DMS79 (cell line): ENCODE measurements around the gene STK17A.
A peak's percentile ranks its signal among the peaks of the same experiment; 100 is the strongest.

ENCODE experiments used
- DNase-seq: peaks from one replicate; lab custom pipeline; 2025; lab: John Stamatoyannopoulos, UW

STK17A gene

DNA sequence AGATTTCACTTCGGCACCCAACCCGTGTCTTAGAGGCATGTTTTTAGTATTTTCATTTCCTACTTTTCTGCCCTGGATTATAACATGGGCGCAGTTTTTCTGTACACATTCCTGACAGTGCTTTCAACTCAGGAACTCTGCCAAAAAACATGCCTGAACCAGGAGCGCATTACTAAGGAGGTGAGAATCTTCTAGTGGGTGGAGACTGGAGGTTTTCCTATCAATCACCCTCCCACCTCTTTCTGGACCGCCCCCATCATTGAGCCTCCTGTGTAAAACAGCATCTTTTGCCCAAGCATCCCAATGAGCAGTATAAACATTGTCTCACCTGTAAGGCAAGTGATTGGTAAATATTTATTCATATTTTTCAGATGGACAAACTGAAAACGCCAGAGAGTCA is 53.2 kb downstream of the STK17A start:
- no peak for DNase-seq

DNA sequence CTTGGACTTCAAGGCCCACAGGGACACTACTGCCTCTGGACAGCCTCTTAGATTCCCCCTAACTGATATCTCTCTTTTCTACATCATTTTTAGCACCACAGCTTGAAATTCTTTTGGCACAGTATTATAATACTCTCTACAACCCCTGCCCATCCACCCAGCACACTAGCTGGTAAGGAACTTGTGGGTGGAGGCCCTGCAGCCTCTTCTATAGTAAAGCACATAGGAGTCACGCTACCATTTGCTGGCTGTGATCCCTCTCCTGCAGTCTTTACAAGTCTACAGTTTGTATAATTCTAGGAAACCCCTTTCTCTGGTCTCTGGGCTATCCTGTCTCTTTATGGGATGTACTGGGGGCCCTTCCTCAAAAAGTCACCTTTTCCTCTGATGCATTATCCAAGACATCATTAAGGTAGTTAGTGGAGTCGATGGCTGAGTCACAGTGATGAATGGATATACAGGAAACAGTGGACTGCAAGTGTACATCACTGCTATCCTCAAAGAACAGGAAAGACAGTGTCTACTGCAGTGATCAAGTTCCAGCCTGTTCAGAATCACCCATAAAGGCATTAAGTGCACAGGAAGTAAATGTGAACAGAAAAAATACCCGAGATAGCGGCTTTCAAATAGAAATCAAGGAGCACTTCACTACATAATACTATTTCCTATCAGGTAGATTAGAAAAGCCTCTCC is 54.4 kb downstream of the STK17A start:
- DNase-seq: no peak

DNA sequence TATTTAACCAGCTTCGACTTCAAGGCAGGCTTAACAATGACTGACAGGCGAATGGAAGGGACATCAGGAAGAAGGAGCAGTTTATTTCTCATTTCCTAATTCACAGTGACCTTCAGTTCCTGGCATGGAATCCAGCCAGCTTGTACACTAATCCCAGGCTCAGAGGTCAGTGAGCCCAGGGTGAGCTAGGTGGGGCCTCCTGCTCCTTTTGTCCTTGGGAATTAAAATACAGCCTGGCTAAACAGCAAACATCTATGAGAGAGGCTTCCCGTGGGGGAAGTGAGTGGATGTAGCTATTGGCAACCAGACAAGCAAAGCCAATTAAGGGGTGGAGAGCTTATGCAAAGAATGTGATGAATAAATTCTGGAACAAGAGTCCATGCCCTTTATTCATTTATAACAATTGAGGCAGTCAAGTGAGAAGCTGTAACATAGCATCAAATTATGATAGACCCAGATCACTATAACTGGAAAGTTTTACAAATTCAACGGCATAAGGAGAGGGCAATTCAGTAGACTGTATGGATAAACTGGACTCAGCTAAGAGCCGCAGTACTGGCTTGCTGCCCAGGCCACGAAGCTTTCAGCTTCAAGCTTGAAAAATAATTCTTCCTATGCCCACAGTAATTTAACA is 57.1 kb downstream of the STK17A start:
- peak; percentile 99 for DNase-seq

DNA sequence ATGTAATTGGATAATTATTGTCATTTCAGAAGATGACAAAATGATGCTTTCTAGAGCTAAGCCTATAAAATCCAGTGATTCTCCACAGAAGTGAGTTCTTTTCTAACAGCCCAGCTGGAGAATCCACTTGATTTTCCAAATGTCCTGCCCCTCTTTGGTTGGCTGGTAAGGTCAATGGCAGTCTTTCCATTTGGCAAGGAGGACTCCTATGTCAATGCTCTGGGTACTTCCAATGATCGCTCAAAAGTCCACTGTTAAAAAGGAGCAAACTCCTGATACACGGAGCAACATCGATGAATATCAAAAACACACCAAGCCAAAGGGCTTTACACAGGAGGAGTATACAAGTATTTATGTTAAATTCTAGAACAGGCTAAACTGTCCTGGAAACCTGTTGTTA is 57.8 kb downstream of the STK17A start:
- DNase-seq: no peak

DNA sequence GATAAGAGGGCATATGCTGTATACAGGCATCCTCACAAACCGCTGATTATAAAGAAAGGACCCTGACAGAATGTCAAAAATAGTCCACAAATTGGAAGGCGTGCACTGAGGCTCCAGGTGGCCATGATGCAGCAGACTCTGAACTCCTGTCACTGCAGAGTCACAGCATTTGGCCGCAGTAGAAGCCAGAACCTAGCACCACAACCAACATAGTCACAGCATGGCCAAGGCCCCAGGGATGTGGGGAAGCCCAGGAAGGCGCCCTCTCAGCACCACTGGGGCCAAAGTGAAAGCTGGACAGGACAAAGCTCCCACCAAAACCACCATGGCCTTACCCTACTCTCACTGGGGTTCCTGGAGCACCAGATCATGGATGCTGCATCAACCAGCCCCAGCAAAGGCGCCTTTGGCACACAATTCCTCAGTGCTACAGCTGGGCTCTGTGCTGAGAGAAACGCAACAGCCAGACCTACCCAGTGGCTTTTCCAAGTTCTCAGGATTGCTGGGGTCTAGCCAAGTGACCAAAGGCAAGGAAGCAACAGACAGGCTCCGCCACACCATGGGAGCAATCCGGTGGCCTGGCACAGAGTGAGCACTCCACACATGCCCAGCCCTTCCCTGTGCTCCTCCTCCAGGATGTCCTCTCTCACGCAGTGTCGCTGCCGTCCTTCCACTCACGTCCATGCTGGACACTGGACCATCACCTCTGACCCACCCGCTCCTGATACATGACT is 60.2 kb downstream of the STK17A start:
- DNase-seq: no peak

DNA sequence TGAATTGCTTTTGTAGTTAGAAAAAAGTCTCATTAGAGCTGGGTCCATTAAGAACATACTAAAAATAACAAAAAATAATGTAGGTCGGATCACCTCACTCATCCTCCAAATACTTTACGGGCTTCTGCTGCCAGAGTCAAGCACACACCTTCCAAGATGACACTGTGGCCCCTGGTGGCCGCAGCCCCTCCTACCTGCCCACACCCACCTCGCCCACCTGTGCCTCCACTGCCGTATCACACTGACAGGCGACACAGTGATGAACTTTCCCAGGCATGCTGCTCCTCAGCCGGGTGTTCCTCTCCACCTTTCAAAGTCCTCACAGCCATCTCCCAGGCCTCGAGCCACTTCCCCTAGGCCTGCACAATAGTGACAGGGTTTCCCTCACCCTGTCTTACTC is 60.9 kb downstream of the STK17A start:
- no peak for DNase-seq

DNA sequence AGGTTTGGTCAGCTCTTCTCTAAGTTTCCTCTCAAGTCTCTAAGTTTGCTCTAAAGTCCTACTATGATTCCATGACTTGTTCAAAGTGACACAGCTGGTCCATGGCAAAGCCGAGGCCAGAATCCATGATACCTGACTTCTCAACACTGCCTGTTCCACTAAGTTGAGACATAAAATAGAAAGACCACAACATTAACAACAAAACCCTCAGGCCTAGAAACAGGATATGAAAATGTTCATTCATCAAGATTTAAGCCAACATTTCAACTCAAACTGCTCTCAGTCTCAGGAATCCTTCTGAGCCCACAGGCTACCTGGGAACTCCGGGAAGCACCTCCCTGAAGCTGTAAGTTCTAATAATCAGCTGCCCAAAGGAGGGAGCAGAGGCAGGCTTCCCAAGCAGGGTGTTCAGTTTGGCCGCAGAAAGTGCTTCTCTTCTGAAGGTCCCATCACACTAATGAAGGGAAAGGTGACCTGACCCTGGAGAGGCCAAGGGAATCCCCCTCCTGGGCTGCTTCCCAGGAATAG is 62.9 kb downstream of the STK17A start:
- DNase-seq: no peak

DNA sequence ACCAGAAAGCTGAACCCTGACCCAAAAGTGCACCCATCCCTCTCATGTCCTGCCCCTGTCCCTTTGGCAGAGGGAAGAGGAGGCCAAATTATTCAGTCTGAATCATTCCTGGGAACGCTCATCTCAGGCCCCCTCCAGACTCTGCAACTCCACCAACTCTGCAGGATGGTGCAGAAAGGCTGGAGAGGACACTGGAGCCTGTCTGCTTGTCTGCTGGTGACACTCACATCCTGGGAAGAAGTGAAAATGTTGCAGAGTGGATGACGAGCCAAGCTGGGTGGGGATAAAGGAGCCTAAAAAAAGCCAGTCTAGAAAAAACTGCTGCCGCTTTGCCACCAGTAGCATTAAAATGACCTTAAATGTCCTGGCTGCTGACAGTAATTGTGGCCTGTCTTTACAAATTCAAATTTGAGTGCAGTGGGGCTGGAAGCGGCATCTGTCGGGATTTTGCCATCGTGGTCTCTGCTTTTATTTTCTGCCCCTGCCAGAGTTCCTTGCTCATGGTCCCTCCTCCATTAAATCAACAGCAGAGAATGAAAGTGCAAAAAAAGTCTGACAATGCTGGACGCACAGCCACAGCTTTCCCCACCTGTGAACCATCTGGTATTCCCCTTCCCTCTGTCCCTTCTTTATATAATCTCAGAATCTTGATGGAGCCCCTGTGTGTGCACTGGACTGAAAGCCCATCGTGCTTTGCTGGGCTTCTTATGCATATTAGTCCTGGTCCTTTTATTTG is 63.9 kb downstream of the STK17A start:
- DNase-seq: no peak

DNA sequence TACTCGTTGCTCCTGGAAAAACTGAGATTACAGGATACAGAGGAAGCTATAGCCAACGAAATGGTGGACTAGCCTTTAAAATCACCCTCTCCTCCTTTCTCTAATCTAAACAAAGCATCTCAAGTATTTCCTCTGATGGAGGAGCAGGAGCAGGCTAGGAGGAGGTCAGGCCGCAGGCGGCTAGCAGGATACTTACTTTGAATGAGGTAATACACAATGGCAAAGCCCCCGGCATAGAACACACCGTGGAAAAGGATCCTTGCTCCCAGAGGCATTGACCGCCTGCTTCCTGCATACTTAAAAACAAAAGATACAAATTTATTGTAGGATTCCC is 64.4 kb downstream of the STK17A start:
- peak; percentile 32 for DNase-seq

DNA sequence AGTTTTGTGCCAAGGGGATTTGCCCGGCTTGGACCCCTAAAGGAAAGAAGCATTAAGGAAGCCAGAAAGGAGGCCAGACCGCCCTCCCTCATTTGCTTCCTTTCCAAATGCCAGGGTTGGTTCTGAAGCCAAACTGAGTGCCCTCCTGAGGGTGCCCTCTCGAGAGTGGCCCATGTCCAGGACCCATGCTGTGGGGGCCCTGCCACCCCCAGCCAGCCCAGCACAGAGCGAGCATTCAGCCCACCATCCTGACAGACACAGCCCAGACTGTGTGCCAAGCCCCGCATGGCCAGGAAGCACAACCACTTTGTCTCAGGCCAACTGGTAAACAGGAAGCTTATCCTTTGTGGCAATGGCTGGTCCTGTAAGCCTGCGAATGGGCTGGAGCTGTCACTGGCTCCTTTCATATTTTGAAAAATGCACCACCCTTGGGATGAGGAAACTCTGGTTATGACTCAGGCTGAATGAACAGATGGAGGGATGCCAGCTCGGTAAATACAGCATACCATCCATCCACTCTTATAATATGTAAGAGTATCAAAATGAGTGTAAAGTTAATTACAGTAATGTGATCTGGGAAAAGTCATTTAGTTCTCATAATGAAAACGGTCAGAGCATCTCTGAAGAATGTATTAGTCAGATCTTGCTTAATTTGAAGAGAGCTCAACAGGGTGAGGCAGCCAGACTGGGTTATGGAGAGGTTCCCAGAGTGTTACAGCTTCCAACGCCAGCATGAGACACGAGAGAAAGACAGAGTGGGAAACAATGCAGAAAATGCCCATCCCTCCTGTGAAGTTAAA is 65.0 kb downstream of the STK17A start:
- DNase-seq: peak; percentile 94

DNA sequence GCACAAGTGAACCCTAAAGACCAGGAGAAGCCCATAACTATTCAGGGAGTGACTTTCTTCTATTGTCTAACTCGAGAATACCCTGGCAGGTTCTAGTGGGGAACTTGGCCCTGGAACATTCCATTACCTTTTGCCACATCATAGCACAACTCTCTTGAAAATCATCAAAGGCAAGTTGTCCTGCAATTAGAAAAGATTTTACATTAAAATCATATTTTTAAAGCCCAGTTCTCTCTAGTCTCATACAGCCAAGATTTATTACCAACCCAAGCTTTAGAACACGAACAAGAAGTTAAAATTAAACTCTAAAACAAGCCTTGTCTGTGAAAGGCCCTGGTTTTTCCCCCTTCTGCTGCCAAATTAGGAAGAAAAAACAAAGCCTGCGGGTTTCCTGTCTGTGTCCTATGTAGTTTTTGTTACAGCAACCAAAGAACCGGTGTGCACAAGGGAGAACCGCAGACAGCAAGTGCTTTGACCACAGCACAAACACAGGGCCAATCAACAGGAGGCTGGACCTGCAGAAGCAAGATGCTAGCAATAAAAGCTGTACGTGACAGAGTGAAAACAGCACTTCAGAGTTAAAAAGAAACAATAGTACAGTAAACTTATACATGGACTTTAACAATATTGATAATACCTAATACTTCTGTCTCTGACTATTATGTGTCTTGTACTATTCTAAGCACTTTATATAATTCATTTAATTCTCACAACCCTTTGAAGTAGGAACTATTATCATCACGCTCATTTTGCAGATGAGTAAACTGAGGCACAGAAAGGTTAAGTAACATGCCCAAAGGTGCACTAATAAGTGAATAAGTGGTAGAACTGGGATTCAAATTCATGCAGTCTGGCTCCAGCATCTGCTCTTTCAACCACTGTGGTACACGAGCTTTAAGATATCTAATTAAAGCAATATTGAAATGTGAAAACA is 65.8 kb downstream of the STK17A start:
- no peak for DNase-seq

DNA sequence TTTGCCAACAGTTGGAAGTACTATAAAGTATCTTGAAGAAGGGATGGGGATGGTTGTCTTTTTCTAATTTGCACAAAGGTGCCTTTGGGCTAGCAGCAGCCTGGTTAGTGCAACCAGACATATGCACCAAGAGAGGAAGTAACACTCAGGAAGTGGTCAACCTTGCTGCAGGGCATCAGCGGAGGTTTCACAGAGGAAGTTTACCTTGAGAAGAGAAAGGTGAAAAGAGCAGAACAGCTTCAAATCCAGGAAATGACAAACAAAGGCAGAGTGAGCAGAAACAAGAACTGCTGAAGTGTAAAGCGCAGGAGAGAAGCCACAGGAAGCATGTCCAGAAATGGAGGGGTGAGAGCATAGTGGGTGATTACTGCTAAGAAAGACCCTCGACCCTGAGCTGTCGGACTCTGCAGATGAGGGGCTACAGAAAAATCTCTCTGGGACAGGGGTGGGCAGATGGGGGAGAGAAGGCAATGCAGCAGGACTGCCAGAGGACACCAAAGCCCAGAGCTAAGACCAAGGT is 66.9 kb downstream of the STK17A start:
- DNase-seq: no peak

DNA sequence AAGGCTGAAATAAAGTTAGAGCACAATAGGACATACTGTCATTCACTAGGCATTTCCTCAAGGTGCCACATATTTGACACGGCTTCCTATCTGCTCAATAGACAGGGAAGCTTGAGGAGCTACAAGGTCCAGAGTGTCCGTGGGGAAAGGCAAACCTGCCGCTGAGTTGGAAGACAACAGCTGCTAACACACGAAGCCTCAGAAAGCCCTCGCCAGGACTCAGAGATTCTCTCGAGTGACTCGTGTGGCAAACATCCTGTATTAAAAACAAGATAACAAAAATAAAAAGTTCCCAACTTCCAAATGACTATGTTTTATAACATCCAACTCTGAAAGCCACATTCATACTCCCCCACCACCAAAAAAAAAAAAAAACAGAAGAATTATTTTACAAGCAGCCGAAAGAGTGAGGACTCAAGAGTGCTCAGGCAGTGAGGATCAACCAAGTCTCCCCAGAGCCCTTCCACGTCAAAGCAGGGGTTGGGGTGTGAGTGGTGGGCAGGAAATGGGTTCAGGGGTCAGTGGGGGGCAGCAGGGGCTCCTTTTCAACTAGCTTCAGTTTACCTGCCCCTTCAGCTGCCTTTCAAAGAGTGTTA is 67.6 kb downstream of the STK17A start:
- DNase-seq: no peak

DNA sequence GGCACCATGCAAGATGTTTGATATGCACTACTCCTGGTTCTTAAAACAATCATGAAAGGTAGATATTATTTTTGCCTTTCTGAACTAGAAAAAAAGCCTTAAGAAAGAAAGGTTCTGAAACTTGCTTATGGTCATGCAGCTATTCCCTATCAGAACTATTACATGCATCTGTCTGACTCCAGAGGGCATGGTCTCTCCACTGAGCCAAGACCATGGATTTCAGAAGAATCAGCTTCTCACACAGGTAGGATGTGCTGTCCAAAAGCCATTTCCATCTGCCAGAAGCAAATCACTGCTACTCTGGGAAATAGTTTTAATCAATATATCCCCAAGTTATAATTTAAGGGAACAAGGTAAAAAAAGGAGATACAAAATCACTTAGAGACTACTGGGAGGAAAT is 69.5 kb downstream of the STK17A start:
- no peak for DNase-seq

DNA sequence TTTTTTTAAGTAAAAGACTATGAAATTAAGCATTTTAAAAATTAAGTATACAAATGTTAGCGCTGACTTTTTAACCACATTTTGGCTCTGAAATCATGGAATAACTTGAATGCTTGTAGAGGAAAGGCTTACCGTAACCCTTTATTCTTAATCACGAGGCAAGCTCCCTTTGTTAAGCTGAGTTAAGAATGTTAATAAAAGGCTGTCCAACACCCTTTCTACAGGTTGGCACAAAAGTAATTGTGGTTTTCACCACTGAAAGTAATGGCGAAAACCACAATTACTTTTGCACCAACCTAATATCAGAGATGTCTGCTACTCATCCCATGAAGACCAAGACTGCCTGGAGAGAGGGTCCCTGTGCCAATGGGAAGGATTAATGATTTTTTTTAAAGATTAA is 70.6 kb downstream of the STK17A start:
- DNase-seq: no peak

DNA sequence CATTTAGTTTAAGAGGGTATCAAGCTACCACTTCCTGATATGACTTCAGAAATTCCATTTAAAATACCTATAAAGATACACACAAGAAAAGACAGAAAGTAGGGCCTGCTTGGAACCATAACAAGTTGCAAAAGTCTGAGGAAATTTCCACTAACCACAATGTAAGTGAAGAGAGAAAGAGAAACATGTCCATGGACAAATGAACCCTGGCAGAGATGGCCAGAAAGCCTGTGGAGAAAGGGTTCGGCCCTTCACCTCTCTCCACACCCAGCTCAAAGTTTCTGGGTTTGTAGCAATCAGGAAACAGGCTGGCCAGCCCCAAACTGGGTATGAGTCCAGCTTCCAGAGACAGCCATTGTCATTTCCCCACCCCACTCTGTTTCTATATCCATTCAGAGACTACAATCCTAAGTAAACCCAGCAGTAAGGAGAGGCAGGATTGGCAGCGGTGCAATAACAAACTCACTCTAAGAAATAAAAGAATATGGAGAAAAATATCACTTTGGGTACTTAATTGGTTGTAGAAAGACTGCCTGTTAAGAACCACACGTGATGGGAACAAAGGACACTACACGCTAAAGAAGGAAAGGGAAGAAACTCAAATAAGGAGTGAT is 71.1 kb downstream of the STK17A start:
- DNase-seq: no peak

DNA sequence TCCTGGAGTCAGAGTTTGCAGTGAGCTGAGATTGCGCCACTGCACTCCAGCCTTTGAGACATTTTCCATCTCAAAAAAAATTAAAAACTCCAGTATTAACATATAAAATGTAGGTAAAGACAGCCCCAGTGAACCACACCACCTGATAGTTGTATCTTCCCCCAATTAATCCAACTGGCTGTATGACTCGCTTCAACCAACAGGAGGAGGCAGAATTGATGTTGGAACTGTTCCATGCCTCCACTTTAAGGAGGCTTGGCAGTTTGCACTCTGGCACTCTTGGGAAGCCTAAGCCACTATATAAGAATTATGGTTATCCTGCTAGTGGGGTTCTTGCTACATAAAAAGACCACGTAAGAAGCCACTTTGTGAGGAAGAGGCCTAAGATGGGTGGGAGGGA is 72.7 kb downstream of the STK17A start:
- DNase-seq: no peak

DNA sequence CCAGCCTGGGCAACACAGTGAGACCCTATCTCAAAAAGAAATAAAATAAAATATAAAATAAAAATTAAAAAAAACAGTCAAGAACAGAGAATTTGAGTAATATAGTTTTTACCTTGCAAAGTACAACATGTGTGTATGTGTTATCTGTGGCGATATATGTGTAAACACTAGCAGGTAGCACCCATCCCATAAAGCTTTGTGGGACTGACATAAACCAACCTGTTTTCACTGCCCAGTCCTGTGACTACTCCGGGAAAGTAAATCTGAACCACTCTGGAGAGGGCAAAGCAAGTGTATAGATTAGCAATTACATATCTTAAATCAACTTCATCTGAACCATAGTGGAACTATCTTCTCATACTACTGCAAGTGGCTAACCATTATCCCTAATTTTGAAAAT is 74.1 kb downstream of the STK17A start:
- DNase-seq: no peak

DNA sequence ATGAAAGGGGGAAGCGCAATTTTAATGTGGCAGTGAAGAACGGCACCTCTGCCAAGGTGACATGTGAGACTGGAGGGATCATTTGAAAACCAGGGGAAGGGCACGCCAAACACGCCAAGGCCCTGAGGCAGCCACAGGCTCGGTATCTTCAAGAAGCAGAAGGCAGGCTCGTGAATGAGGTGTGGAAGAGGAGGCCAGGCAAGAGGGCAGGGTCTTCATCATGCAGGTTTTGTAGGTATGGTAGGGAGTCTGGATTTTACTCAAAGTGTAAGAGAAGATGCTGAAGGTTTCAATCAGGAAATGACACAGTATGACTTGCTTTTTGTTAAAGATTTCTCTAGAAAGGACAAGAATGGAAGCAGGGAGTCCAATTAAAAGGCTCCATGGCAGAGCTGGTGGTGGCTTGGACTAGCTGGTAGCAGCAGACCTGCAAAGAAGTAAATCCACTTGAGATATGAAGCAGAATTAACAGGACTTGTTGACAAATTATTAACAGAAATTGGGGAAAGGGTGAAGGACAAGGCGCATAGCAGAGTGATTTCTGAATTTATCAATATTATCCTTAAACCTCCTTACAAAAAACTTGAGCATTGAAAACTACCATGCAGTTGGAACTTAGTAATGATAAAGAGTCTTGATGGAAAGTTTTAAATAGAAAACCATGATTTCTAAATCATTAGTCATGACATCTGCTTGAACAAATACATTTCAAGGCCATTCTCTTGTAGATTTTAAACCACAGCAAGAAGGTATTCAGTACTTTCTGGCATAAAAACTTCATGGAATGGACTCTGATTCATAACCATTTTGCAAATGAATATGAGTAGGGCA is 76.0 kb downstream of the STK17A start:
- no peak for DNase-seq
